ENCODE measurements around the gene HS3ST2.
A peak's percentile ranks its signal among the peaks of the same experiment; 100 is the strongest.

GRCh38 chr16:22932032-22932771 is 118.2 kb downstream of the HS3ST2 start:
- TF ChIP-seq CTCF (IDR thresholded peaks at IDR 0.05; ENCODE audit: insufficient read depth, low read length, poor library complexity, severe bottlenecking) (no peak), EZH2phosphoT487 (conservative IDR thresholded peaks at IDR 0.05; ENCODE audit: low read length) (0 out of 2 replicates have a peak, but pooled peaks have one; percentile 73)
